GM18858 (cell line): Measurements from ENCODE around the gene GADD45GIP1.
"Not testable (repeated sequence)": the region's sequence is repeated elsewhere in the genome, so short reads cannot be mapped to it uniquely, and the experiment has no call there.

Experiments
- ATAC-seq: cut with Tn5 transposase; IDR thresholded peaks from one replicate; pipeline ENCODE4 v1.9.1; 2021; ENCODE audit not compliant: unreplicated experiment

GADD45GIP1 gene

DNA sequence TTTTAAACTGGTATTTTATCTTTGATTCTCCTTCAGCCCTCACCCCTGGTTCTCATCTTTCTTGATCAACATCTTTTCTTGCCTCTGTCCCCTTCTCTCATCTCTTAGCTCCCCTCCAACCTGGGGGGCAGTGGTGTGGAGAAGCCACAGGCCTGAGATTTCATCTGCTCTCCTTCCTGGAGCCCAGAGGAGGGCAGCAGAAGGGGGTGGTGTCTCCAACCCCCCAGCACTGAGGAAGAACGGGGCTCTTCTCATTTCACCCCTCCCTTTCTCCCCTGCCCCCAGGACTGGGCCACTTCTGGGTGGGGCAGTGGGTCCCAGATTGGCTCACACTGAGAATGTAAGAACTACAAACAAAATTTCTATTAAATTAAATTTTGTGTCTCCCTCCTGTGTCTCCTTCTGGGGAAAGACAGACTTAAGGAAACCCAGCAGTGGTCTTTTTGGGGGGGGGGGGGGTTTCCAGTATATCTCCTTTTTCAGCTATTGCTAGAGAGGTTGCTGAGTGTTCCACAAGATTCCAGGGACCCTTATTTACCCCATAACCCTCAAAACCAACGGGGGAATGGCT is 12.8 kb downstream of the GADD45GIP1 start:
- no peak for ATAC-seq

DNA sequence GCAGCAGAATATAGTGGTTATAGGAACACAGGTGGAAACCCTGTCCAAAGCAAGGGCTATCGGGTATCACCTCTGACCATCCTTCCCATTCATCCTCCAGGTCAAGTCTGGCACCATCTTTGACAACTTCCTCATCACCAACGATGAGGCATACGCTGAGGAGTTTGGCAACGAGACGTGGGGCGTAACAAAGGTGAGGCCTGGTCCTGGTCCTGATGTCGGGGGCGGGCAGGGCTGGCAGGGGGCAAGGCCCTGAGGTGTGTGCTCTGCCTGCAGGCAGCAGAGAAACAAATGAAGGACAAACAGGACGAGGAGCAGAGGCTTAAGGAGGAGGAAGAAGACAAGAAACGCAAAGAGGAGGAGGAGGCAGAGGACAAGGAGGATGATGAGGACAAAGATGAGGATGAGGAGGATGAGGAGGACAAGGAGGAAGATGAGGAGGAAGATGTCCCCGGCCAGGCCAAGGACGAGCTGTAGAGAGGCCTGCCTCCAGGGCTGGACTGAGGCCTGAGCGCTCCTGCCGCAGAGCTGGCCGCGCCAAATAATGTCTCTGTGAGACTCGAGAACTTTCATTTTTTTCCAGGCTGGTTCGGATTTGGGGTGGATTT is 13.5 kb downstream of the GADD45GIP1 start:
- no peak for ATAC-seq

DNA sequence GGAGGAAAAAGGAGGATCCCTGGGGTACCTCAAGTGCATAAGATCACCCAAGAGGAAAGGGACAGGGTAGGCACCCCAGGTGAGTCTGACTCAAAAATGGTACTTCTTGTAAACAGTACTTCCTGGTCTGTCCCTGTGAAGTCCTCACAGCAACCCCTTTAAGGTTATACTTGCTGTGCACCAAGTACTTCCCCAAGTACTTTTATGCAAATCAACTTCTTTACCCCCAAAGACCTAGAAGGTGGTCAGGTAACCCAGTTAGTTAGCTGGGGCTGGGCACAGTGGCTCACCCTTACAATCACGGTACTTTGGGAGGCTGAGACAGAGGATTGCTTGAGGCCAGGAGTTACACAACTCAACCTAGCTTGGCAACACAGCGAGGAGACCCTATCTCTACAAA is 16.1 kb downstream of the GADD45GIP1 start:
- ATAC-seq = no peak

DNA sequence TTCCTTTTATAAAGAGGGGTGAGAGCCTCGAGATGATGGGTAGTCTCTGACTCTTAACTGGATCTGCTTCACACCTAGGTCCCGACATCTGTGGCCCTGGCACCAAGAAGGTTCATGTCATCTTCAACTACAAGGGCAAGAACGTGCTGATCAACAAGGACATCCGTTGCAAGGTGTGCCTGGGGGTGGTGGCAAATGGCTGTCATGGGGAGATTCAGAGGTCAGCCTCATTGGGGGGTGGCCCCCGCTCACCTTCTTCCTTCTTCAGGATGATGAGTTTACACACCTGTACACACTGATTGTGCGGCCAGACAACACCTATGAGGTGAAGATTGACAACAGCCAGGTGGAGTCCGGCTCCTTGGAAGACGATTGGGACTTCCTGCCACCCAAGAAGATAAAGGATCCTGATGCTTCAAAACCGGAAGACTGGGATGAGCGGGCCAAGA is 17.0 kb downstream of the GADD45GIP1 start:
- no peak for ATAC-seq

DNA sequence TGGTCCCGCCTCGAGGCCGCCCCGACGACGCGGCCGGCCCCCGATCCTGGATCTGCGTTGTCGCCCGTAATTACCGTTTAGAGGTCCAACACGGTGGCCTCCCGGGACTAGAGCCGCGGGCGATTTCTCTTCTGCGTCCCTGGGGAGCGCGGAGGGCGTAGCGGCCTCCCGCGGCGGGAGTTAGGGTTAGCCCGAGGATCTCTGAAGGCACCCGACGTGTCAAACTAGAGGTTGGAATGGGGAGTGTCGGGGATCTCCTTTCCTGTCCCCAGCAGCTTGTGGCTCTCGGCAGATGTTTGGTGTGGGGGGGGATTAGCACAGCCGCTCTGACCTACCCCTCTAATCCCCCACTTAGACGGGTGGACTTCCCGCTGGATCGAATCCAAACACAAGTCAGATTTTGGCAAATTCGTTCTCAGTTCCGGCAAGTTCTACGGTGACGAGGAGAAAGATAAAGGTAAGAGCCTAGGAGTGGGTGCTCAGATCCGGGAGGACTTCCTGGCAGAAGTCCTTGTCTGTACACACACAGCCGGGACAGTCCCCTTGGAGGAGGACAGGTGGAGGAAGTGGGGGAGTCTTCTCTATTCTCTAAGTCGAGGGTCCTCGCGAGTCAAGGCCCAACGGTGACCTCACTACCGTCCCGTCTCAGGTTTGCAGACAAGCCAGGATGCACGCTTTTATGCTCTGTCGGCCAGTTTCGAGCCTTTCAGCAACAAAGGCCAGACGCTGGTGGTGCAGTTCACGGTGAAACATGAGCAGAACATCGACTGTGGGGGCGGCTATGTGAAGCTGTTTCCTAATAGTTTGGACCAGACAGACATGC is 18.0 kb downstream of the GADD45GIP1 start:
- ATAC-seq = no peak

DNA sequence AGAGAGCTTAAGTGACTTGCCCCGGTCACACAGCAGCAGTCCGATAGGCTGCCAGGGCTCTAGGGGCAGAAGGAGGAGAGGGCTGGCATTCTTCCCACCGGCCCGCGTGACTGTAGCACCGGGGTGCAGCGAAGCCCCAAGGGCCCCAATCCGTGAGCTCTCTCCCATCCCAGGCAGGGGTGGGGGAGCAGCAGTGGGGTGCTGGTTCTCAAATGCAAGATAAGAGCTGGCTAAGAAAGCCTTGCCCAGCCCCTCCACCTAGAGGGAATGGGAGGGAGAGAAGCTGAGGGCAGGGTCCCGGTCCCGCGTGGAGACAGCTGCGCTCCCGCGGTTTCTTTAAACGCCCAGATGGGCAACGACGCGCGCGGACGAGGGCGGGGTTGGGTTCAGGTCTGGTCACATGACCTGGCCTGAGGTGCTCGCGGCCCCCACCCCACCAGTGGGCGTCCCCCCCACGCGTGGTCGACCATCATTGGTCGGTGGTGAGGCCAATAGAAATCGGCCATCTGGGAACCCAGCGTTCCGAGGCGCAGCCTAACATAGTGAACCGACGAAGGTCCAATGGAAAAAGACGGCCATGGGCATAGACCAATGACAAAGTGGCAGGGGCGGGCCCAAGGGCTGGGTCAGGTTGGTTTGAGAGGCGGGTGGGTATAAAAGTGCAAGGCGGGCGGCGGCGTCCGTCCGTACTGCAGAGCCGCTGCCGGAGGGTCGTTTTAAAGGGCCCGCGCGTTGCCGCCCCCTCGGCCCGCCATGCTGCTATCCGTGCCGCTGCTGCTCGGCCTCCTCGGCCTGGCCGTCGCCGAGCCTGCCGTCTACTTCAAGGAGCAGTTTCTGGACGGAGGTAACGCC is 18.9 kb downstream of the GADD45GIP1 start, which contains the start of gene CALR:
CALR (plus strand) TSS at position 683 of the 852 bp plus-strand sequence; CDS start at position 754, 71 bp downstream.
- ATAC-seq = peak; percentile 66

DNA sequence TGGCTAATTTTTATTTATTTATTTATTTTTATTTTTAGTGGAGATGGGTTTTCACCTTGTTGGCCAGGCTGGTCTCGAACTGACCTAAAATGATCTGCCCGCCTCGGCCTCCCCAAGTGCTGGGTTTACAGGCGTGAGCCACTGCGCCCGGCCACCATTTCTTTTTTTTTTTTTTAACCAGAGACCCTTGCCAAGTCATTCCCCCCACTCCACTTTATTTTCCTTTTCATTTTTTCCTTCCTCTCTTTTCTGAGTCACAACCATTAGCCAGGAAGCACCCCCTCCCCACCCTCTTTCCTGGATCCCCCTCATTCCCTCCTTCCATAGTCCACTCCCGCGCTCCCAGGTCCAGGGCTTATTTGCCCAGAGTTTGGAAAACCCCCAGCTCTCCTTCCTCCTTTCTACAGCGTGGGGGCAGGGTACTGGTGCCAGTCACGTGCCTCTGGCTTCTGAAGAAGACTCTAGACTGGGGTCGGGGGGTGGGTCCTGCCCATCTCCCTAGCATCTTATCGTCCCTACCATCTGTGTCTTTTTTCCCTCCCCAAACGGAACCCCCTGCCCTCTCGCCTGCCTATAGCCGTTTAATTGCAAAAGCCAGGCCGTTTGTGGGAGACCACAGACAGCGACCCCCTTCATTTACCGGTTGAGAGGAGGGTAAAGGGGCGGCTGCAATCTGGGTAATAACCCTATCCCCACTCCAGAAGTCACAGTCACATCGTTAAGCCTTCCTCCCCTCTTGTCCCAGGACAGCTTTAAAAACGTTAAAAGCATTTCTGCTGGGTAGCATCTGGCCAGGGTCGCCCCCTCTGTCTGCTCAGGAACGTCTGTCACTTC is 19.7 kb downstream of the GADD45GIP1 start:
- no peak for ATAC-seq

DNA sequence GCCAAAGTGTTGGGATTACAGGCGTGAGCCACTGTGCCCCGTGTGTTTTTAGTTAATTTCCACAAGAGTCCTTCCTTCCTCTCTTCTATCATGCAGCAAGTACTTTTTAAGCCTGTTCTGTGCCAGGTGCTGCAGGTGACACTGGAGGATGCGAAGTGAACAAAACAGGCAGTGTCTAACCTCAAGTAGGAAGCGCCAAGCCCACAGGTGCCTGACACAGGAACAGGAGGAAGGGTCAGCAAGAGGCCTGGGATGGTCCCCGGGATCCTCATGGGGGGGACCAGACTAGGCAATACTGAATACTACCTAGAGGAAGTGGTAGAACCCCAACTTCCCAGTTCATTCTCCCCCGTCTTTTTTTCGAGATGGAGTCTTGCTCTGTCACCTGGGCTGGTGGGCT is 20.4 kb downstream of the GADD45GIP1 start:
- no peak for ATAC-seq

DNA sequence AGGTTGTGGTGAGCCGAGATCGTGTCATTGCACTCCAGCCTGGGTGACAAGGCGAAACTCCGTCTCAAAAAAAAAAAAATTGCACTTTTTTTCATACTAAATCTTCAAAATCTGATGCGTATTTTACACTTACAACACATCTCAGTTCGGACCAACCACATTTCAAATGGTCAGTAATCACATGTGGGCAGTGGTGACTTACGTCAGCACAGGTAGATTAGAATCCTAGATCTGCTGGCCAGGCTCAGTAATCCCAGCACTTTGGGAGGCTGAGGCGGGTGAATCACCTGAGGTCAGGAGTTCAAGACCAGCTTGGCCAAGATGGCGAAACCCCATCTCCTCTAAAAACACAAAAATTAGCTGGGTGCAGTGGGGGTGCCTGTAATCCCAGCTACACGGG is 22.0 kb downstream of the GADD45GIP1 start:
- ATAC-seq = no peak

DNA sequence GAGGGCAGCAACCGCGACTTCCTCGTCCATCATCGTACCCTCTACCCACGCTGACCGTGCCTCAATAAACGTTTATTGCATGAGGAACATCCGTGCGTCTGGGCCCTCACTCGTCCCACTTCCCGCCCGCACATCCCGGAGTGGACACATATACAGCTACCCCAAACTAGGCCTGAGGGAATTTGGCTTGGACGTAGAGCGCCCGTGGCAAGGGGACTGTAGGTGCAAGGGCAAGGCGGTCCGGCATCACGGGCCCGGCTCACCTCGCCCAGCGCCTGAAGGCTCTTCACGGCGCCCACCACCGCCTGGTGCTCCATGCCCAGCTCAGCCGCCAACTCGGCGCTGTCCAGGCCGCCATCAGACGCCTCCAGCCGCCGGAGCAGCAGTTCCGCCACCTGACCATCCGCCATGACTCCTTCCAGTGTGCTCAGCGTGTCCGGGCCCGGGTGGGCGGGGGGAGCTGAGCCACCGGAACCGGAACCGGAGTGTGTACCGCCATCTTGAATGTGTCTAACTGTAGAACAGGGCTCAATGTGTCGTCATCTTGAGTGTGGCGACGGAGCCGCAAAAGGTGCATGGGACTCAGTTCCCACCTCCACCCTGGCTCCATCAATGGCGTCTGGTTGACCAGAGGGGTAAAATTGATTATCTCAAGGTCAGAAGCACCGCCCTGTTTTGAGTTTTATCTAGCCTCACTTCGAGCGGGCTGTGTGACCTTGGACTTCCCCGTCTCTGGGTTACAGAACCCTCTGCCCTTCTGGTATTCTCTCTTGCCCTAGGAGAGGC is 23.5 kb downstream of the GADD45GIP1 start, which contains the start of gene FARSA:
FARSA (minus strand) TSS at position 425 of the 786 bp plus-strand sequence; CDS start at position 410, 15 bp downstream.
- peak; percentile 29 for ATAC-seq

DNA sequence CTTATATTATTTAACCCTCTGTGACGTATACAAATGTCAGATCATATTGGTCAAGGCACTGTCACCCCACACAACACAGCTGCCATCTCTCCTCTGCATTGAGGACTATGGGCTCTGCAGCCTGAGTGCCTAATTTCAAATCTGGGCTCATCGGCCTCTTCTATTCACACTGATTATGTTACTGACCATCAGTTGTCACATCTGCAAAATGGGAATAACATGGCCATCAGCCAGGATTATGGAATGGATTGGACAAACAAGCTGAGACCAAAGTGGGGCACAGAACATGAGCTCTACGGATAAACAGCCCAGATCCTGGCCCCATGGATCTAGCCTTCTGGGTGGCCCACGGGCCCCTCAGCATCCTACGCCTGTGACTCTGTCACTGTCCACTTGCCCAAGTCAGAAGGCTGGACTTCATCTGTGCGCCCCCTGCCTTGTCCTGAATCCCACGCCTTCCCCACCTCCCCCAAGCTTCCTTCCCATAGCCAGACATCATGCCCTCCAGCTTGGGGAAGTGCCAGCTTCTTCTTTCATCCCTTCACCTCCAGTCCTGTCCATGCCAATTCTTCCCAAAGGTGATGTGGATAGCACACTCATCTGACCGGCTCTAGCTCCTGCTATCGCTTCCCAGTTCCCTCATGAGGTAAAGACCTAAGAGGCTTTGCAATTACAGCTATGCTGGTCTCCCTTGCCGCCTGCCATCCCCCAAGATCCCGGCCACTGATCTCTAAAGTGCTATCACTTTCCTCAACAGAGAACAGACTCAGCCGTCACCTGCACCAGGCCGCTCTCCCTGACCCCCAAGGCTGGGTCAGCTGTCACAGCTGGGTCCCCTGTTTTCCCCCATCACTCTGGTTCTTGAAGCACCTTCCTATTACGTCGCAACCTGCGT is 24.4 kb downstream of the GADD45GIP1 start:
- ATAC-seq = no peak

DNA sequence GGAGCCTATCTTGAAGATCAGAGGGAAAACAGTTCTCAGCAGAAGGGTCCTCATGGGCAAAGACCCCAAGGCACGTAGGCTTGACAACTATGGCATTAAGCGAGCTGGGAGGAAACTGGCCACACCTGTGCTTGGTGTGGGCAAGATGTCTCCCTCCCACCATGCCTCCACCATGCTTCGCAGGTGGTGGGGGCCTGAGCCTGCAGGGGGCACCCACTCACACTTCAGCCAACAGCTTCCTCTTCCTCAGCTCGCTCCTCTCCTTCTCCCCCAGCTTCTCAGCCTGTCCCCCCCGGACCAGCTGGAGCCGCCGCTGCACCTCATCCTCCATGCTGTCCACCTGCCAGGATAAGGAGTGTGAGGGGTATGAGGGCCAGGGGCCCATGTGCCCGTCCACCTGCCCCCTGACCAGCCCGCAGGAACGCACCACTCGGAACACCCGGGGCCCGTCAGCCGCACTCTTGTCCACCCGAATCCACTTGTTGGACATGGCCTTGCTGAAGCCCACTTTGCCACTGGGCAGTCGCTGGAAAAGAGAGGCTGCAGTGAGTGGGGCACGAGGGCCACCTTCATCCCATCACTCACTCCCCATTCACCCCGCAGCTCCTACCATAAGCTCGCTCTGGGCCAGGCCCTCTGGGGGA is 26.9 kb downstream of the GADD45GIP1 start:
- ATAC-seq = no peak

DNA sequence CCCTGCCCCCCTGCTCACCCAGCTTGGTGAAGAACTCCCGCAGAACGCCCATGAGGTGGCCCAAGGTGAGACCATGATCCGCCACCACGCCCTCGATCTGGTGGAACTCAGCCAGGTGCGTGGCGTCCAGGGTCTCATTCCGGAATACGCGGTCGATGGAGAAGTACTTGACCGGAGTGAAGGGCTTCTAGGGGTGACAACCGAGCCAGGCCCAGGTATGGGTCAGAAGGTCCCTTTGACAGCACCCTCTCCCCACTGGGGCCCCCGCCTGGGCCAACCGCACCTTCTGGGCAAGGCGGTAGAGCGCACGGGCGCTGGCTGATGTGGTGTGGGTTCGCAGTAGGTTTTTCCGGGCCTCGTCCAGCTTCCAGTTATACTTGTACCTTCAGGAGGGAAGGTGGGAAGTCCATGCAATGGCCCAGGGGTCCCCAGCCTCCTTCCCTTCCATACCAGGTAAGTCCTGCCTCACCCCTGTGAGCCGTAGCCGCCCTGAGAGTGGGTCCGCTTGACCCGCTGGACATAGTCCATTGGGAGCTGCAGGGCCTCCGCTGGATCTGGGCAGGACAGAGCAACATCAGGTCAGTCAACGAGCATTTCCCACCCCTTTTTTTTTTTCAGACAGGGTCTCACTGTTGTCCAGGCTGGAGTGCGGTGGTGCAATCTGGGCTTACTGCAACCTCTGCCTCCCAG is 32.3 kb downstream of the GADD45GIP1 start:
- ATAC-seq = no peak

DNA sequence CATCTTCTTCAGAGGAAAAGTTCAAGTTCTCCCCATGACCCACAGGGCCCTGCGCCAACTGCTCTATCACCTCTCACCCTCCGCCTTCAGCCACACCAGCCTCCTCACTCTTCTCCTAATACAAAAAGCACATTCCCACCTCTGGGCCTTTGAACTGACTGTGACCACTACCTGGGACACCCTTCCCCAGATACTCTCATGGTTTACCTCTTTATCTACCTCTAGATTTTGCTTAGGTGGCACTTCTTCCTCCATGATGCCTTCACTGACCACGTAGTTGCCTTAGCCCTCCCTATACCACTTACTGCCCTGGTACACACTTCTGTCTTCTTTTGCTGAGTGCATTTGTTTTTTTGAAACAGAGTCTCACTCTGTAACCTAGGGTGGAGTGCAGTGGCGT is 34.1 kb downstream of the GADD45GIP1 start:
- no peak for ATAC-seq

DNA sequence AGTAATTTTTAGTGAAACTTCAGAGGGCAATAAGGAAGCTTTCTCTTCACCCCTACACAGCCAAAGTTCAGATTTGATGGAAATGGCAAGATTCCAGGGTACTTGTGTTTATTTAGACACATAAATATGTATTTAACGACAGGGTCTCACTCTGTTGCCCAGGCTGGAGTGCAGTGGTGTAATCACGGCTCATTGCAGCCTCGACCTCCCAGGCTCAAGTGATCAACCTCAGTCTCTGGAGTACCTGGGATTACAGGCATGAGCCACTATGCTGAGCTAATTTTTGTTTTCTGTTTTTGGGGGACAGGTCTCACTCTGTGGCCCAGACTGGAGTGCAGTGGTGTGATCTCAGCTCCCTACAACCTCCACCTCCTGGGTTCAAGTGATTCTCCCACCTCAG is 36.0 kb downstream of the GADD45GIP1 start:
- ATAC-seq = no peak

DNA sequence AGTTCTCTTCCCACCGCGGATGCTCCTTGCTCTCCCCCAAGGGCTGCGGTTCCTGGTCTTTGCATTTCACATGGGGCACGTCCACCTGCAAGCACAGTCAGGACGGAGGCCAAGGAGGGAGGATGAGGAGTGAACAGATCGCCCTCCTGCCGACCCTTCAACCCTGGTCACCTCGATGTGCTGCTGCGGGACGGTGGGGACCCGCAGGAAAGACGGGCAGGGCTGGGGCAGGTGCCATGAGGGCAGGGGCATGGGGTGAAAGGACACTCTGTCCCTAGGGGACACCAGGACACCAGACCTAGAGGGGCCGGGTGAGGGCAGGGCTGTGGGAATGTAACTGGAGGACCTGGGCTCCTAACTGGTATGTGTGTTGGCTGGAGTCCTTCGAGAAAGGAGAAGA is 38.8 kb downstream of the GADD45GIP1 start:
- ATAC-seq = no peak

DNA sequence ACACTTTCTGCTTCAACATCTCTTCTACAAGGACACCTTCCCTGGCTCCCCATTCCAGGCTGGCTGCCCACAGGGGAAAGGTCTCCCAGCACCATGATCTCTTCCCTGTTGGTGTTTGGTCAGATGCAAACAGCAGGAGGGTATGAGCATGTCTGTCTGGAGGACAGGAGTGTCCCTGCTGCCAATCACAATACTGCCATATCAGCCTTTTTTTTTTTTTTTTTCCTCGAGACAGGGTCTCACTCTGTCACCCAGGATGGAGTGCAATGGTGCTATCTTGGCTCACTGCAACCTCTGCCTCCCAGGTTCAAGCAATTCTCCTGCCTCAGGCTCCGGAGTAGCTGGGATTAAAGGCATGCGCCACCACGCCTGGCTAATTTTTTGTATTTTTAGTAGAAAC is 41.2 kb downstream of the GADD45GIP1 start:
- not testable (repeated sequence) for ATAC-seq
